T-helper 2 cell (primary cell): ENCODE data around the gene SMG1.

ENCODE experiments used
- DNase-seq, 5 experiments: peaks; one replicate each; pipeline versions ENCODE4 v3.0.0 to v3.0.0-alpha.2; 2012 to 2022

The SMG1 gene

DNA sequence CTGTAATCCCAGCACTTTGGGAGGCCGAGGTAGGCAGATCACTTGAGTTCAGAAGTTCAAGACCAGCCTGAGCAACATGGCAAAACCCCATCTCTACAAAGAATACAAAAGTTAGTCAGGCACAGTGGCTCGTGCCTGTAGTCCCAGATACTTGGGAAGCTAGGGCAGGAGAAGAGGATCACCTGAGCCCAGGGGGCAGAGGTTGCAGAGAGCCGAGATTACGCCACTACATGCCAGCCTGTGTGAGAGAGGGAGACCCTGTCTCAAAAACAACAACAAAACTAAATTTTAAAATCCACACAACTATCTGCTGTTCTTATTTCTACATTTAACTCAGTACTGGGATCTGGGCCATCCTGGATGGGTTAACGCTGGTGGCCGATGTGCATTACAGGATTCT lies 83.6 kb downstream of the SMG1 start:
- no peak for DNase-seq

DNA sequence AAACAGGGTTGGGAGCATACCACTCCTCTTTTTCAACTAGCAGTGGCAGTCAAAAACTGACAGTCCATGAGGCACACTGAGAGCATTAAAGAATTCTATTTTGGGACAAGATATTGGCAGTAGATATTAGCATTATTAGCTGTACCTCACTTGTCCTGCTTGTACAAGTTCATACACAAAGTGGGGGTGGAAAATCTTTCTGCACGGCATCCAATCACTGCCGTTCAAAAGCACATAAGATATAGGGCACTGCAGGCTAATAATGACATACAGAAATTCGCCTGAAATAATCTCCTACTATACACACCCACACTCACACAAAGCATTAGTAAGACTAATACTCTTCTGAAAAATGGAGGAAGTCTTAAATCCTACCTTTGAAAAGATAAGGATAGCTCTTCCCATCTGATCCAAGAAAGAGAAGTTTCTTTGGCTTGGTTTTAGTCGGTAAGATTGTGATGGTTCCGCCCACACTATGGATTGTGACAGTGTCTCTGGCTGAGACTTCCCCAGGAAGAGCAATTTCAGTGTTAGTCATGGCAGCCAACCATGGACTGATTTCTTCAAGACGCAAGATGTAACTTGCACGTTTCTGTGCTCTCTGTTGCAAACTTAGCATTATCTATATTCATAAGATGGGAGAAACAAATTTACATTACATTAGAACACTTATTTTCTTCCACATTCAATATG lies 84.2 kb downstream of the SMG1 start:
- no peak for DNase-seq

DNA sequence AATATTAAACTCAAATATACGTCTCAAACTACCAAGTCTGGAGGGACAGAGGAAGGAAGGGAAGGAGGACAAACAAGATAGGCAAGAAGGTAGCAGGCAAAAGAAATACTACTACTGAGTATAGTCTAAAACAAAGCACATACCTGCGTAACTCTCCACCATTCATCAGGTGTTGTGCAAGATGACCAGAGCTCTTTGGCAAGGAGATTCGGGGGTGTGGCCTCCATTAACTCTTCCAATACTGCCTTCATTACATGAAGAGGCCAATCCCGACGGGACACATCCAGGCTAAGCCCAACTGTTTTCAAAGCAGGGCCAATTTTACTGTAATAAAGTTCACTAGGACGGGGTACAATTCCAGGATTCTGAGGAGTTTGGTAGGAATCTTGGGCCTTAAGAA lies 86.7 kb downstream of the SMG1 start:
- DNase-seq: no peak

DNA sequence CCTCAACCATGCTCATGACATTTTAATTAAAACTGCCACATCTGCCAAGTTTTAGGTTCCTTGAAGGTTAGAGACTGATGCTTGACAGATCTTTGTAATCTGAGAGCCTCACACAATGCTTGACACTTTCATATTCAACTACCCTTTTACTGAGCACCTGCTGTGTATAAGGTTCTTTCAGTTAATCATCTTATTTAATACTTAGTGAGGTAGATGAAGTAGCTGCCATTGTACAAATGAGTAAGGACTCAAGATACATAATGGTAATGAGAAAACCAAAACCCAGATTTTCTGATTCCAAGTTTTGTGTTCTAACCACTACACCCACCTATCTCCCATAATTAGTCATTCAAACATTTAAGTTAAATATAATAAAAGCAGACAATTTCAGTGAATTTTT lies 89.5 kb downstream of the SMG1 start:
- peak in 1 of 5 experiments; percentile 45 for DNase-seq

DNA sequence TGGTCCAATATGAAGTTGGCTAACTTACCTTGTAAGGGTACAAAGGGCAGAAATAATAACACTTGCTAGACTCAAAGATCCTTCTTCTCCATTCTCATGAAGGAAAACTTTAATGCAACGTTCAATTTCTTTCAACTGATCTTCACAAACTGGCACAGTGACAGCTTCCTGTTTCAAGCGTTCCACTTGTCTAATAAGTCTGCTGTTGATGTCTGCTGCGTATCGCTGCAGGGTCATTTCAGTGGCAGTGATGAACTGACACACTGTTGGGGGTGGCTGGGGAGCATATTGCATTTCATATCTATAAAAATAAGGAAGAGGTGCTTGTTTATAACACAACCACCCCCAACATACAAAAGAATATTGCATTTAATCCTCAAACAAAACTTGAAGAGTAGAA lies 91.3 kb downstream of the SMG1 start:
- no peak for DNase-seq

DNA sequence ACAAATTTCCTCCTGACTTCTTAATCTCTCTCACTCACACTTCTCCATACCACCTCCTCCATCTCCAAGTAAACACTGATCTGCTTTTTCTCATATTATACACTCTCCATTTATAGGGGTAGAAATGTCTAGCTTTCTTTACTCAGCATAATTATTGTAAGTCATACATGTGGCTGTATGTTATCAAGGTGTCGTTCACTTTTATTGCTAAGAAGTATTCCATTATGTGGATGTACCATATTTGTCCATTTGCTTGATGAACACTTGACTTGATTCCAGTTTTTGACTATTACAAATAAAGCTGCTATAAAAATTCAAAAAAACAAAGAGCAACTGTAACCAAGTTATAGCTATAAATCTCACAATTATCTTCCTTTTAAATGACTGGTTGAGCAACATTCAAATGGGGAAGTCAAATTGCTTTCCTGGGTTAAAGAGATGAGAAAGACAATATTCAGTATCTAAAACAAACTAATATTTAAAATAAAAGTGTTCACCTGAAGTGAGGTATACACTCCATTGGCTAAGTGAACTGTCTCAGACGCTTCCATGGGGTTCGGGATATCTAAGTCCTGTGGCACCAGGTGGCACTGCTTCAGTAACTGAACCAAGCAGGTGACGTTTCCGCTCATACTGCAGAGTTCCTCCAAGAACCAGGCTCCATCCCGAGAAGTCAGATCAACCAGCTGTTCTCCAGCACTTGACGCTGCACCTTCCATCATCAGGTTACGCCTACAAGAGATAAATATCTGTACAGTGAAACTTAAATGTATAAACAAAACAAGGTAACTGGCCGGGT lies 92.3 kb downstream of the SMG1 start:
- DNase-seq: no peak

DNA sequence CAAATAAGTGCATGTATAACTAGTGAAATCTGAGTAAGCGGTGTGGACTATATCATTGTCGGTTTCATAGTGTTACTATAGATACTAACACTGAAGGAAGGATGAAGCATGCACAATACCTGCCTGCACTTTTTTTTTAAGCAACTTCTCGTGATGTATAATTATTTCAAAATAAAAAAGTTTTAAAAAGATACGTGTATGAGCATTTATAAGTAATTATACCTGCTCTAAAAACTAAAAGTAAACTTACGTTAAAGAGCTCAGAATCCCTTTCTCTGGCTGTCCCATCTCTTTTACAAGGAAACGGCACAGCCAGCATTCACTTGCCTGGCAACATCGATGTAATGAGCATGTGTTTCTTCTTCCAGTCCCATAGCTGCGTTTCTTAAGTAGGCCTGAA lies 93.6 kb downstream of the SMG1 start:
- DNase-seq: no peak

DNA sequence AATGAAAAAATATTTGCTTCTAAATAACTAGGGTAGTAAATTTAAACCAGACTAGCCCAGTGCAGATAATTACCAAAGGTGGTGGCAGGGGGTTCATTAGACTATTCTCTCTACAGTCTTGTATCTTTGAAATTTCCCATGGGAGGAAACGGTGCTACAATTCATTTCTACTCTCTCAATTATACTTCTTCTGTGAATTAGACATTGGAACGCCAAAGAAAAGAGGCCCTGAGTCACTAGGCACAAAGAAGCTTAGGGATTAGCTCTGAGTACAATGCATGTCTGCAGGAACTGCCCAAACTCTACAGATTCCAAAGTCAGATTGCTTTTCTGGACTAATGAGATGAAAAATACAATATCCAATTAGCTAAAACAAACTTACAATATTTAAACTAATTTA lies 94.2 kb downstream of the SMG1 start:
- DNase-seq: no peak

DNA sequence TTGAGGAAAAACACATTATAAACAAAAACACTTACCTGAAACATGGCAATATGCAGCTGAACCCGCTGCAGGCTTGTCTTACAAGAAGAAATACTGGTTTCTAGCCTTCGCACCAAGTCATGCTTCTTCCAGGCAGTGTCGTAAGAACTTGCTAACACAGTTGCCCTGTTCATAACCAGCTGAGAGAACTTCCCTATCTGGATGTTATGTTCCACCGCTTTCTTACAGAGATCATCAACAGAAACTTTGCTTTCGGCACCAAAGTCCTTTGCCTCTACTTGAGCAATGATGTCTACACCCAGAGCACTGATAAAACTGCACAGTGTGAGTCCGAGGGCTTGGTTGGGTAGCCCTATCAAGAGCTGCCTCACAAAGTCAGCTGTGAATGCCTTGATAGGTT lies 97.0 kb downstream of the SMG1 start:
- DNase-seq: no peak

DNA sequence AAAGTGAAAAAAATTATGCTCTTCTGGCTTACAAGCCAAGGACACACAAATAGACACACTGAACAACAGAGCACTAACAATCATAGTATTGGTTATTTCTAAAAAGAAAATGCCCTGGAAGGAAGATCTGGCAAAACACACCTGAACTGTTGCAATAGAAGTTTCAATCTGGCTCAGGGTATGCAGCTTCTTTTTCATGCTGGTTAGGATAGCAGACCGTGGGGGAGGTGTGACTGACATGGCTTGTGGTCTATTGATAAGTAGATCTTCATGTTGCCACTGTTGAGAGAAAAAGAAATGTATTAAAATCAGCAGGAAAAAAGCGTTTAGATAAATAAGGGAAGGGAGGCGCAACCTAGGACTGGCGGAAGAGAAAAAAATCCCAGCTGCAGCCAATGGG lies 98.3 kb downstream of the SMG1 start:
- DNase-seq: peak in 1 of 5 experiments; percentile 57

DNA sequence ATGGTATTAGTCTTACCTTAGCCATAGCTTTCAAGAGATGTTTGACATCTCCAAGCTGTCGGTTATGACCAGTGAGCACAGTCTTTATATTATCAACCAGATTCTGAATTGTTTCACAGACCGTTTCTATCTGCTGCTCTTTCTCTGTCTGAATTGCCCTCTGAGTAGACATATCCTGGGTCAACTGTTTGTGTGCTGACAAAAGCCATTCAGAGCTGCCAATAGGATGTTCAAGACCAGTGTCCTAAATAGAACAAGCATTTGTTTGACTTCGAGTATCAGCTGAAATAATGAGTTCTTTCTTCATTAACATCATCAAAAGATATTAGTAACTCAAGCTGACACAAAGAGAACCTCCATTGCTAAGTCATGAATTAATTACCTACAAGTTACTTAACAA lies 109.9 kb downstream of the SMG1 start:
- no peak for DNase-seq

DNA sequence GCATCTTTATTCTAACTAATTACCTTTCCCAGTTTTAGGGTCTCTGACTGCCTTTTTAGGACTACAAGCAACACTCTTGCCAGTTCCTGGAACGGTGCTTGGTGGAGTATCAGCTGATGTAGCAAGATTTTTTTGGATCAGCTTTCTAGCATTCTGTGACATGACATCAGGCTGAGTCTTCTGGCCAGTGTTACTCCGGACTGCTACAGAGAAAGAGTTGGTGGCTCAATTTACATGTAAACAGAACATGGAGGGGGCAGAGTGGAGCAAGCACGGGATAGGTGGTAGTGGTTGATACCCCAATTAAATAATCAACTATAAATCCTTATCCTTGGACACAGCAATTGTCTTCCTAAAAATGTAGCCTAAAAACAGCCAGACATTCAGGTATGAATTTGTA lies 114.3 kb downstream of the SMG1 start:
- DNase-seq: no peak

DNA sequence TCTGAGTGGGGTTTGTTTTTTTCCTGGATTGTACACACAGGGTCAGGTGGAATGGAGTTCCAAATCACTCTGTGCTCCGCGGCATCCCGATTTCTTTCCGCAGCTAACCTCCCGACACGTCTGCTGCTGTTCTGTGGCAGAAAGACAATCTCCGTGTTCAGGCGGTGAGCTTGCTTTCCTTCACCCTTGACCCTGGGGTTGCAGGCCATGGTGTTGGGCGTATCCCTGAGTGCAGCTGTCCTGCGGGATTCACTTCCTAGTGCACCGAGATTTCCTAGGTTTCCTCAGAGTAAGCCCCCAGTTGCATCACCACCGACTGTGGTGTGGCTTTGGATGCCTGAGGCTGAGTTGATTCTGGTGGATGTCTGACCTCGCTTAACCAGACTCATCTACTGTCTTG lies 117.0 kb downstream of the SMG1 start:
- no peak for DNase-seq

DNA sequence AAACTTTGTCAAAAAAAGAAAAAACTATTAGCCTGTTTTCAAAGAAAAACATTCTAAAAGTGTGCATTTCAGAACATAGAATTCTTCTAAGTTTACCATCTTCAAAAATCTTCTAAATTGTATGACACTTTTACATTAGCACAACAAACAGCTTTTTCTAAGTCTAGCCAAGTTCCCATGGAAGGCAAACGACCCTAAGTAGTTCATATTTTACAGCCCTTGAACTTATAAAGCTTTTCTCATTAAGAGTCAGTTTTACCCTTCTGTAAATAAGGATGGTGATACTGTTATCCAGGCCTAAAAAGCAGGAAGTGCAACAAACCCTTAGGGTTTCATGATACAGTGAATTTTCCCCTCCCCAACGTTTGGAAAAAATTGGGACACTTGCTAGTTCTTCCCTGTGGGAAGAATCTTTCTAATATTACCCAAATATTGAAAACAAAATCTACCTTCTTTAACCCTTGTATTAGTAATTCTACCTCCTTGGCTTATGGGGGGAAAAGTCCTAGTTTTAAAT lies 120.9 kb downstream of the SMG1 start:
- no peak for DNase-seq

DNA sequence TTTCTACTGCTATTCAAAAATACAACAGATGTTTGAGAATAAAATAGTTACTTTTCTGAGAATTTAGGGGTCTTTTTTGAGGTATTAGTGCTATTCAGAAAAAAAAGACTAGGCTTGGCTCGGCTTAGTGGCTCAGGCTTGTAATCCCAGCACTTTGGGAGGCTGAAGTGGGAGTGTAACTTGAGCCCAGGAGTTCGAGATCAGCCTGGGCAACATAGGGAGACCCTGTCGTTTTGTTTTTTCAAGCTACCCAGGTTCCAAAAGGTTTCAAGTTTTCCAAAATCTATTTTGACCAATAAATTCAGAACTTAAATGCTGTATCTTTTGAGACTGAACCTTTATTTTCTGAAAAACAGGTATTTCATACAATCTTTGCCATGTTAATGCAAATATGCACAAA lies 121.7 kb downstream of the SMG1 start:
- no peak for DNase-seq

DNA sequence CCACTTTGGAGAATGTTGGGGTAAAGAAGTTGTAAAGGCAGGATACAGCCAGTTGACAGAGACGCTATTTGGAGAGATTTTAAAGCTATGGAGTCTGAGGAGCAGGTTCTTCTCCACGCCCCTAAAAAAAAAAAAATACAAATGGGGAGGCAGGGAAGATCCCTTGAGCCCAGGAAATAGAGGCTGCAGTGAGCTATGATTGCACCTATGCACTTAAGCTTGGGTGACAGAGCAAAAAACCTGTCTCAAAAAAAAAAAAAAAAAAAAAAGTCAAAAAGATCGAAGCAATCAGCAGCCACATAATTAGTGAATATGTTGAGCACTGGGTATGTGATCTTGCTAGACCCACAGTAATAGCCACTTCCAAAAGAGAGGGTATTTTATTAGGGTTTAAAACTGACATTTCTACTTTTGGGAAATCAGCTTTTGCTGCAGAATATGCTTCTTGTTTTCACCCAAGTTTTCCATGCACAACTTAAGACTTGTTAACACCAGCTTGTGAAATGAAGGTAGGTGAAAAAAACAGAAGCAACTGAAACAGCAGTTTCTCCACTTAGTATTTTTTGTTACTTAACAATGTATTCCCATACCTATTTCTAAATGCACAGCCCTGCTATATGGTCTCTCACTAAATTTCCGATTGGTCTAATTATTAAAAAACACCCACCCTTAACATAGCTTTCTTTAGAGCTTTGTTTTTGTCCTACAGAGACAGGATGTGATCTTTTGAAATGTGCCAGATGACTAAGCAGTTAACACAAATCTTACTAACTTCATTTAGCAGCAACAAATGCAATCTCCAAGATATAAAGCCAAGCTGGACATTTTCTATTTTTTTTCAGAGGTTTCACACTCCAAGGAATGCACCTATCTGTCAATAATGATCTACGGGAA lies 122.4 kb downstream of the SMG1 start:
- peak in 1 of 5 experiments; percentile 81 for DNase-seq

DNA sequence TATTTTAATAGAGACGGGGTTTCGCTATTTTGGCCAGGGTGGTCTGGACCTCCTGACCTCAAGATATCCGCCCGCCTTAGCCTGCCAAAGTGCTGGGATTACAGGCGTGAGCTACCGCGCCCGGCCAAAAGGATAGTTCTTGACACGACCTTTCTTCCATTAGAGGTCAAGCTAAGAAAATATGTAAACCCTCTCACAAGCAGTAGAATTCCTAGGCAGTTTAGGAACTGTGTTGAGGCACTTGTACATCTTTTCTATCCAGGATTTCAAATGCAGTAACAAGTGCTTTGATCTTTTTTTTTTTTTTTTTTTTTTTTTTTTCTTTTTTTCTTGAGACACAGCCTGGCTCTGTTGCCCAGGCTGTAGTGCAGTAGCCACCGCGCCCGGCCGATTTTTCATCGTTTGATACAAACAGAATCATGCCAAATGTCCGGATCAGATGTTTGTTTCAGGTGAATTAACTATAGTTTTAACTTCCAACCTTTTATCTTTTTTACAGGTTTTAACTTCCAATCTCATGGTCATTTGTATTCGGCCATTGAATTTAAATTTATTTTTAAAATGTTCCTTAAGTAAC lies 123.4 kb downstream of the SMG1 start:
- DNase-seq: no peak

DNA sequence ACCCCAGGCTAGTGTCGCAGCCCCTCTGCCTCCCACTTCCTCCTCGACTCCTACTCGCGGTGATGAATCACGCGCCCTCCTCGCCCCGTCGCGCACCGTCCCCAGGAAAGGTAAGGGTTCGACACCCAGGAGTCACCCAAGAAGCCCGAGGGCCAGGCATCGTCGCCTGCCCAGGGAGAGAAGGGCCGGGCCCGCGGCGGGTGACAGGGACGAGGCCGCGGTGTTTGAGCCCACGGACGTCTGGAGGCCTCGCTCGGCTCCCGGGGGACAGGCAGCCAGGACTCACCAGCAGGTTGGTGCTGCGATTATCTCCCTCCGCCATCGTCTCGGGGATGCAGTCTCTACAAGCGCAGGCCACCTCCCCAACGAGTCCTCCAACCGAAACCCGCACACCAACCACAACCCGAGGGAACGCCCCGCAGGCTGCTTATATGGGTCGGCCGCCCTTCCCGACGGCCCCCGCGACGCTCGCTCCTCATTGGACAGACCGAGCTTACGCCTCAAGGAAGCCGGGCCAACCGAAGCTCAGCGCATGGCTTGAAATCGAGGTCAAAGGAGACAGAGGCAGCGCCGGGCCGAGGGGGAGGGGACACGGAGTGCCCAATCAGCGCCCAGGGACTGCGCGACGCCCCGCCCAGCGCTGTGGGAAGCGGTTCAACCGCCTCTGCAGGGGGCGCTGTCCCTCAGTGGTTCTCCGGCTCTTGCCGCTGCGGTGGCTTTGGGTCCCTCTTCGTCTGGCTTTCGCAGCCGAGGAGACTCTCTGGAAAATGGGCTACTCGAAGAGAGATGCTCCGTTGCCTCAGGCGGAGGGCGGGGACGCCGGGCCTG lies 124.8 kb downstream of the SMG1 start, which contains the start of gene ARL6IP1:
TSS of gene ARL6IP1 (minus strand) at position 405 of the 828 bp plus-strand sequence. CDS start at position 322, 83 bp downstream.
- DNase-seq: peak; percentile 96 to 100 (median 99)

DNA sequence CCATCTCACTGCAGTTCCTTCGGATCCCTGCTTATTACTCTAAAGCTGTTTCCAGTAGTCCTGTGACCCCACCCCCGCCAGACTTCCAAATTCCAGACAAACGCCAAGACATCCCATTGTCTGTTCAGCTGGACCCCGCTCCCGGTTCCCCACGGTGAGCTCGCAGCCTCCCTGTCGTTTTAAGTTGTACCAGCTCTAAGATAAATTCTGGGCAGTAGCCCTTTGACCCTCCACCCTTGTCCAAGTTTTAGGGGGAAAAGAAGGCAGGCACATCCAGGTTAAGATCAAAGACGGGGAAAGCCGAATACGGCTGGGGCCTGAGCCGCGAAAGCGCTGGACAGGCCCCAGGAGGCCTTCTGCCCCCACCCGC lies 125.4 kb downstream of the SMG1 start:
- DNase-seq: no peak

DNA sequence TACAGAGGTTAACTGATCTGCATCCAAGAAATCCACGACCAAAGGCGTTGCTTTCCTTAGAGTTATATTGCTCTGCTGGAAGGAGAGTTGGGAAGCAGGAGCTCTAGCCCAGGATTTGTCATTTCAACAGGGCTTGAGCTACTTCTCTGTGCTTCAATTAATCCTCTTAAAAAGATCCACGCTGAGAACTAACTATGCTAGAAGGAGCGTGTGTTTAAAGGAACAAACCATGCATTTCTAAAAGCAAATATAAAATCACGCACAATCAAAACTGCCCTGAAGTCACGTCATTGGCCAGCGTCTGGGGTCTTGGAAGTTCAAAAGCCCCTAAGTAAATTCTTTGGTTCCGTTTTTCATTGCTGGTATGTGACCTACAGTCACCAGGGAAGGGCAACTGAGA lies 125.9 kb downstream of the SMG1 start:
- no peak for DNase-seq

DNA sequence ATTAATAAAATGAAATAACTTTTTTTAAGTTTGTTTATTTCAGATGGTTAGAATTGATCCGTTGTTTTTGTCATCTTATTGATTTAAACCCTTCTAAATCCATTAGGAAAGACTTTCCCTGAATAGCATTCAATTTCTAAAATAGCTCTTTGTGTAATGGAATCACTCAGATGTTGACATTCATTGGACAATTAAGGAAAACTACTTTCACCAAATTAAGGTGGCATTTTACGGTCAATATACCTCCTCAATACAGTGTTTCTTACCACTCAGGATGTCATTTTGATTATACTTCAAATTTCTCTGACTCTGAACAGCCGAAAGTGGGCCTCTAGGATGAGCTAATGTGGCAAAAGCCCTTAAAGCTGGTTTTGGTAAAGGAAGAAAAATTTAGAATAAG lies 126.7 kb downstream of the SMG1 start:
- no peak for DNase-seq

DNA sequence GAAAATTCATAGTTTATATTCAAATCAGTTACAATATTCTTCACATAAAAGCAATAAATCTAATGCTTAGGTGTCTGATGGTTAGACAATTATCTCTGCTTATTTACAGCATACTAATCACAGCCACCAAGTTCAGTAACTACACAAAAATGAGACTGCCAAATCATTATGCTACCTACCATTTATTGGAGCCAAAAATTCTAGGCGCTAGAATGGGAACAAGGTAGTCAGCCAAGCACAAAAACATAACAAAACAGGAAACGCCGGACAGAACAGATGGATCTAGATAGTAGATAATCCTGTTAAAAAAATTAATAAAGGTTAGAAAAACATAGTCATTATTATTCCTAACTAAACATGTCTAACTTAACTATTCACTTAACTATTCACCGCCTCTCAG lies 128.5 kb downstream of the SMG1 start:
- DNase-seq: no peak
